HG02884 (cell line): ENCODE data around the gene PABPC5.

Experiments used
- ATAC-seq: cut with Tn5 transposase; IDR thresholded peaks from one replicate; pipeline ENCODE4 v1.9.1; 2021; ENCODE audit warnings: mild to moderate bottlenecking, moderate library complexity; ENCODE audit not compliant: unreplicated experiment

Gene PABPC5

GRCh38 chrX:91434351-91435168, at the start of gene PABPC5:
Gene PABPC5 (plus strand): TSS chrX:91434839. CDS start chrX:91435578, 739 bp downstream.
- no peak for ATAC-seq

GRCh38 chrX:91389026-91389425, 45.6 kb upstream of the PABPC5 start:
- ATAC-seq = no peak

GRCh38 chrX:91414713-91415112, 19.9 kb upstream of the PABPC5 start:
- ATAC-seq = no peak

DNA sequence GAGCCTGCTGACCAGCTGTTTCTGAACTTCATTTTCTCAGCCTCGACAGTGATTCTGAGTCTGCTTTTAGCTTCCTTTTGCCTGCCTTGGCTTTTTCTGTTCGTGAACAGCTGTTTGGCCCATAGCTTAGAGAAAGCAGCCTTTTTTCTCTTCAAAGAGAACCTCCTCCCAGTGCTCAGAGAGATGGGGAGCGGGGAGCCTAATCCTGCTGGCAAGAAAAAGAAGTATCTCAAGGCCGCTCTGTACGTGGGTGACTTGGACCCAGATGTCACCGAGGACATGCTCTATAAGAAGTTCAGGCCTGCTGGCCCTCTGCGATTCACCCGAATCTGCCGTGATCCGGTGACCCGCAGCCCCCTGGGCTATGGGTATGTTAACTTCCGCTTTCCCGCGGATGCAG, 756 bp downstream of the PABPC5 start:
- ATAC-seq = no peak
